Activated T-cell treated with anti-CD3 and anti-CD28 coated beads for 48 hours (primary cell): ENCODE data around the gene DENND2A.
"Not testable (repeated sequence)": the region's sequence is repeated elsewhere in the genome, so short reads cannot be mapped to it uniquely, and the experiment has no call there.

Experiments
- DNase-seq: peaks from one replicate; pipeline ENCODE4 v3.0.0-alpha.2; 2020; ENCODE audit warnings: low read depth

Gene DENND2A

GRCh38 chr7:140646931-140647647 is 6.5 kb upstream of the DENND2A start:
- no peak for DNase-seq

- no peak for DNase-seq
These were observed 4.7 kb upstream of the DENND2A start for GRCh38 chr7:140645166-140645900.

GRCh38 chr7:140644761-140645160 is 4.1 kb upstream of the DENND2A start:
- not testable (repeated sequence) for DNase-seq

- DNase-seq, result no peak
These were observed 2.8 kb upstream of the DENND2A start for GRCh38 chr7:140643416-140643815.

- DNase-seq, result no peak
These were observed 1.0 kb upstream of the DENND2A start for GRCh38 chr7:140641524-140642195.

- no peak for DNase-seq
These were observed 464 bp downstream of the DENND2A start for GRCh38 chr7:140640060-140640637.

GRCh38 chr7:140639366-140640053 is 1.1 kb downstream of the DENND2A start:
- DNase-seq, result no peak

- no peak for DNase-seq
These were observed 2.3 kb downstream of the DENND2A start for GRCh38 chr7:140638173-140638791.

DNA sequence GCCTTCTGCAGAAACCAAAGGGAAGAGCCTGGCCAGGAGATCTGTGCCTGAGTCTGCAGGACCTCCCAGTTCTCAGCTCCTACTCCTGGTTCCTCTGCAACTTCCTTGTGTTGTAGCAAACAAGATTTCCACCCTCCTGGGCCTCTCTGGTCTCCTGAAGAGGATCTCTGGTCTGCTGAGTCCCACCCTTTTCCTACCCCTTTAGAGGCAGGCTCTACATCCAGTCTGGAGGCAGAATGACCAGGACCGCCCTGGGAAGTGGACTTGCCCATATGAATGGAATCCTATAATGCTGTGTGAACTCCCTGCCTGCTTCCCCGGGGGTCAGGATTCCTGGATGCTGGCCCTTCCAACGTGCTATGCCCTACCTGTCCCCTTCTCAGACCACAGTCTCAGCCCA is 3.2 kb downstream of the DENND2A start:
- no peak for DNase-seq

DNA sequence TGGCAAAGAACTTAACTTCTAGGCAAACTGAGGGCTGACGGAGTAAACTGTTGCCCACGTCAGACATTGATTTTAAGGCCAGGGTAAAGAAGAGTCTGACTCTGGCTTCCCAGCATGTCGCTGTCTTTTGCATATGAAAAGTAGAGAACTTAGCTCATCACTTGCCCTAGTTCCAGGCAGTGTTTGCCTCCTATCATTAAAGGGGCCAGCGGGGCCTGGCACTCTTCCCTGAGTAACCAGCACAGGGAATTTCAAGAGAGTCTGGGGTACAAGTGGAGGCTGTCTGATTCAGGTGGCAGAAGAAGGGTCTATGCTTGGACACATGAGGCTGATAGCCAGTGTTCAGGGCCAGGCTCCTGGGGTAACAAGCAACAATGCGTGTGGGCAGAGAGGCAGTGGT is 4.8 kb downstream of the DENND2A start:
- DNase-seq, result no peak

DNA sequence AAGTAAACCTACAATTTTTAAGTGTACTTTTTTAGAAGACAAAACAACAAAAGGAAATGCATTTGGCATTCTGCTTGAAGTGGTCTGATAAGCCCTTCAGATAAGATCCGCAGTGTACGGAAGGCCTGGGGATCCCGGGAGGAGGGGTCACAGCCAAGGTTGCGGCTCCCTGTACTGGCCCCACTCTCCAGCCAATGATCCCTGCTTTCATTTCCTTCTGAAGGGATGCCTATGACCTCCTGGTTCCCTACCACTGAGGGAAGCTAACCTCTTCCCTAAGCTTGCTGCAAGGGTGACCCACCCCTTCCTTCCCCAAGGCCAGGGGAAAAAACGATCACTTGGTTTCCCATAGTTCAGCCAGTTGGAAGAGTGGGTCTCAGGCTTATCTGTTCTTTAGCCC is 5.3 kb downstream of the DENND2A start:
- DNase-seq, result no peak

GRCh38 chr7:140631602-140632001 is 9.0 kb downstream of the DENND2A start:
- no peak for DNase-seq

DNA sequence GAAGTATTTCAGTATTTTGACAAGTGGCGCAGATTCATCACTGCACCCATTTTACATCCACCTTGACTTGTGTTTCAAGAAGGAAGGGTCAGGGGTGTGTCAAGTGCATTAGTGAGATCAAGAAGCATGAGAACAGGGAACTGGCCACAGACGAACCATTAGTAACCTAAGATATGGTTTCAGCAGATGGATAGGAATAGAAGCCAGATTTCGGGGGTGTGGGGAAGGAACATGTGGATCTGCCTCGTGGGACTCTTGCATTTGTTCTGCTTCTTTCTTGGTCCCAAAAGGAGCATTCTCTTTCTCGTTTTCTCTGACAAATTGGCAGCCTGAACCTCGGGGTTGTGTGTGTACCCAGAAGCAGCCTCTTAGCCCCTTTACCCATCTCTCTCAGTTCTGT is 9.6 kb downstream of the DENND2A start:
- no peak for DNase-seq

DNA sequence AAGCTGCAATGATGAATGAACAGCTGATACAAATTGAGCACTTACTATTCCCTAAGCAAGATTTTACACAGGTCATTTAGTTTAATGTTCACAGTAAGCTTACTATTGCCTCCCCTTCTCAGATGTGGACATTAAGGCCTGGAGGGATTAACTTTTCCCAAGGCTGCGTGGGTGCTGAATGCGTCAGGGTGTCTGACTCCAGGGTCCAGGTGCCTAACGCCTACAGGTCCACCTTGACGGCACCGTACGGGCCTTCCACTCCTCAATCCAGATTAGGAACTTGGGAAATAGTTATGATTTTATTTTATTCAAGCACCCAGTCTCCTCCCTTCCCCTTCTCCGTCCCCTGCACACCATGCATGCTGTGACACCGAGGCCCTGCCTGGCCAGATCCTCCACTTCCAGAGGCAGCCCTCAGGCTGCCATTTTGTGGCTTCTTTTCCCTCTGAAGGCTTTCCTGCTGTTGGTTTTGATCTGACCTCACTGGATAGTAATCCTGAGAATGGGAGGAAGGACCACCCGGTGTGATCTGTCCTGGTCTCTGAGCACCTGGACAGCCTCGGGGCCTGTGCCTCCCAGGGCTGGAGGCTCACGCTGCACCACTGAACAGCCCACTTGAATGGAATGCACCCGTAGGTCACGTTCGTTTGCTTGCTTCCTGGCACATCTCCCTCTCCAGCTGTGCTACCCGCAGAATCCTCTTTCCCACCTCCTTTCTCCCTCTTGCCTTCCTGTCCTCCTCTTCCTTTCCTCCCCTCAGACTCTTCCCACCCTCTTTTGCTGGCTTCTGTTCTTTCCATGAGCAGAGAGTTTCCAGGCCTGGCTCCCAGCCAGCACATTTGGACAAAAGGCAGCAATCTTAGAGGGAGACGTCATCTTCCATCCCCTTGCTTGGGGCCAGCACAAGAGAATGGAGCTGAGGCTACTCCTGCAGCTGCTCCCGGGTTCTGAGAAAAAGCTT is 14.4 kb downstream of the DENND2A start:
- no peak for DNase-seq

GRCh38 chr7:140625192-140625558 is 15.4 kb downstream of the DENND2A start:
- not testable (repeated sequence) for DNase-seq

GRCh38 chr7:140624392-140625191 is 16.0 kb downstream of the DENND2A start:
- DNase-seq, result no peak

DNA sequence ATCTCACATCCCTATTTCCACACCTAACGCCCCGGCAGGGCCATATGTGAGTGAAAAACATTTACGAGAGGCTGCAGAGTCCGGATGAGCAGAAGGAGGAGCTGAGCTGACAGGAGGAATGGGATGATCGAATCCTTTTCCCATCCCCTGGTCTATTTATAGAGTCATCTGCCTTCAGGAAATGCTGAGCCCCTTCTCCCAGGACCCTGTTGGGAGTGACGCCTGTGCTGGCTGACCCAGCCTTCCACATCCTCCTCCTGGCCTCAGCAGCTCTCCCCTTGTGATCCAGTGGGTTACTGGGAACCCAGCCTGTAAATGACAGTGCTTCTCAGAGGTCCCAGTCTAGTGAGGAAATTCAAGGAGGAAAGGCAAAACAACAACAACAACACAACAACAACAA is 16.6 kb downstream of the DENND2A start:
- no peak for DNase-seq

DNA sequence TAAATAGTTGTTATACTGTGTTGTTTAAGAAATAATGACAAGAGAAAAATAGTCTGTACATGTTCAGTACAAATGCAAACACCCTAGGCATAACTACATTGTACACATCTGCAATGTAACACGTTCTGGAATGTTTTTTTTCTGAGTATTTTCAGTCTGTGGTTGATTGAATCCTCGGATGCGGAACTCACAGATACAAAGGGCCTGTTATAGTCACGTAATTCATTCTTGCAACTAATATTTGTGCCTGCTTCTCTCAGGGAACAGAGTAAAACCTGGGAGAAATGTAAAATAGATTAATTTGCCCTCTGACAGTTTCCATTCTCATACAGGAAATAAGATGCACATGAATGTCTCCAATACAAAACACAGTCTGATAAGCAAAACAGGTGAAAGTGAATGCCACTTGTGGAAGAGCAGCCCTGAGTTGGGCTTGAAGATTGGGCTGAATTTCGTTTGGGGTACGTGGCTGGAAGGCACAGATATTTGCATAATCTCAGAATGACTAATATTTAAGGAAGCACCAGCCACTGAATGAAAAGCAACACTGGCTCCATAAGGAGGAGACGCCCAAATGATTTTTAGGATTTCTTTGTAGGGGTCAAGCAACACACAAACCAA is 19.1 kb downstream of the DENND2A start:
- no peak for DNase-seq

- DNase-seq, result not testable (repeated sequence)
These were observed 20.6 kb downstream of the DENND2A start for GRCh38 chr7:140619915-140620510.
